ENCODE data around the gene BMP7. TPM values are rescaled to one million over a fixed set of nuclear protein-coding genes. Genes with fewer than 3 reads are reported as not detected.
"Not testable (repeated sequence)": the region's sequence is repeated elsewhere in the genome, so short reads cannot be mapped to it uniquely, and the experiment has no call there.

Gene BMP7
- polyA plus RNA-seq, 1 donor = 4.6 TPM

GRCh38 chr20:57166568-57167291, 99.7 kb downstream of the BMP7 start:
- DNase-seq = no peak

- DNase-seq = no peak
These were observed 100.9 kb downstream of the BMP7 start for GRCh38 chr20:57165427-57166004.

GRCh38 chr20:57164872-57165271, 101.6 kb downstream of the BMP7 start:
- DNase-seq = no peak

GRCh38 chr20:57163041-57163440, 103.4 kb downstream of the BMP7 start:
- DNase-seq = no peak

GRCh38 chr20:57162362-57162652, 104.1 kb downstream of the BMP7 start:
- no peak for DNase-seq

- peak; percentile 48 for DNase-seq
These were observed 104.7 kb downstream of the BMP7 start for GRCh38 chr20:57161478-57162361.

- DNase-seq = no peak
These were observed 105.5 kb downstream of the BMP7 start for GRCh38 chr20:57160985-57161384.

- no peak for DNase-seq
These were observed 106.4 kb downstream of the BMP7 start for GRCh38 chr20:57159945-57160610.

GRCh38 chr20:57159193-57159851, 107.1 kb downstream of the BMP7 start:
- DNase-seq = no peak

GRCh38 chr20:57158474-57158873, 108.0 kb downstream of the BMP7 start:
- no peak for DNase-seq

- DNase-seq = not testable (repeated sequence)
These were observed 108.7 kb downstream of the BMP7 start for GRCh38 chr20:57157787-57158186.

- no peak for DNase-seq
These were observed 109.2 kb downstream of the BMP7 start for GRCh38 chr20:57157106-57157691.

- DNase-seq = no peak
These were observed 110.3 kb downstream of the BMP7 start for GRCh38 chr20:57156011-57156729.

- no peak for DNase-seq
These were observed 111.0 kb downstream of the BMP7 start for GRCh38 chr20:57155415-57155814.

- DNase-seq = no peak
These were observed 113.1 kb downstream of the BMP7 start for GRCh38 chr20:57153238-57153905.

GRCh38 chr20:57152557-57152956, 113.9 kb downstream of the BMP7 start:
- DNase-seq = no peak

- no peak for DNase-seq
These were observed 115.9 kb downstream of the BMP7 start for GRCh38 chr20:57150559-57150958.

- DNase-seq = no peak
These were observed 118.2 kb downstream of the BMP7 start for GRCh38 chr20:57148263-57148662.

GRCh38 chr20:57147185-57147584, 119.3 kb downstream of the BMP7 start:
- DNase-seq = no peak

- DNase-seq = no peak
These were observed 120.3 kb downstream of the BMP7 start for GRCh38 chr20:57146155-57146554.

GRCh38 chr20:57145089-57145631, 121.3 kb downstream of the BMP7 start:
- no peak for DNase-seq

Measured in hindlimb muscle (tissue), 1 donor.